Loucy (cell line): Measurements from ENCODE around the gene LIN37.

Experiments used
- H2AFZ ChIP-seq: fragments of 200-600 bp; sonication (generic); 2 replicates; pipeline ENCODE4 v1.6.0; 2016; ENCODE audit warnings: antibody characterized with exemption, mild to moderate bottlenecking, low read length, moderate library complexity
- H3F3A ChIP-seq: fragments of 200-600 bp; 2 replicates; pipeline ENCODE4 v1.6.0; 2016; ENCODE audit warnings: antibody characterized with exemption, low read depth, mild to moderate bottlenecking
- H3K27me3 ChIP-seq: fragments of 200-600 bp; sonication (generic); 2 replicates; pipeline ENCODE4 v1.6.1; 2014; ENCODE audit warnings: low read length, mild to moderate bottlenecking; ENCODE audit not compliant: insufficient read depth, poor library complexity, severe bottlenecking
- H3K36me3 ChIP-seq: fragments of 200-600 bp; sonication (generic); 2 replicates; pipeline ENCODE4 v1.6.1; 2016; ENCODE audit warnings: low read length; ENCODE audit not compliant: insufficient read depth
- H3K4me1 ChIP-seq: fragments of 200-600 bp; sonication (generic); 2 replicates; pipeline ENCODE4 v1.5.1; 2014; ENCODE audit warnings: low read length, mild to moderate bottlenecking; ENCODE audit not compliant: insufficient read depth, poor library complexity, severe bottlenecking
- H3K4me2 ChIP-seq: fragments of 200-600 bp; sonication (generic); 2 replicates; pipeline ENCODE4 v1.6.0; 2014; ENCODE audit warnings: antibody characterized with exemption, low read length, low read depth, mild to moderate bottlenecking; ENCODE audit not compliant: poor library complexity, severe bottlenecking
- H3K4me3 ChIP-seq: fragments of 200-600 bp; sonication (generic); 2 replicates; pipeline ENCODE4 v1.5.1; 2014; ENCODE audit warnings: low read length, mild to moderate bottlenecking, mixed read lengths; ENCODE audit not compliant: poor library complexity, severe bottlenecking
- H3K79me2 ChIP-seq: fragments of 200-600 bp; sonication (generic); 2 replicates; pipeline ENCODE4 v1.6.1; 2014; ENCODE audit warnings: low read length; ENCODE audit not compliant: insufficient read depth
- H3K9ac ChIP-seq: fragments of 200-600 bp; sonication (generic); 2 replicates; pipeline ENCODE4 v1.6.0; 2014; ENCODE audit warnings: mild to moderate bottlenecking, low read depth, low read length, moderate library complexity; ENCODE audit not compliant: poor library complexity, severe bottlenecking
- H3K9me2 ChIP-seq: fragments of 200-600 bp; sonication (generic); replicated peaks from 2 replicates; pipeline ENCODE4 v1.6.1; 2016; ENCODE audit warnings: low read depth, low read length, mixed read lengths
- H3K9me3 ChIP-seq: fragments of 200-600 bp; sonication (generic); 2 replicates; pipeline ENCODE4 v1.6.1; 2014; ENCODE audit warnings: mild to moderate bottlenecking, antibody characterized with exemption, low read length, low read depth; ENCODE audit not compliant: insufficient read depth
- H4K20me1 ChIP-seq: fragments of 200-600 bp; sonication (generic); 2 replicates; pipeline ENCODE4 v1.6.0; 2014; ENCODE audit warnings: antibody characterized with exemption, low read length, mild to moderate bottlenecking; ENCODE audit not compliant: insufficient read depth, poor library complexity, severe bottlenecking
- CTCF ChIP-seq: fragments of 200-600 bp; sonication (generic); conservative IDR thresholded peaks from 2 replicates; pipeline ENCODE4 v1.5.1; 2014; ENCODE audit warnings: mild to moderate bottlenecking, antibody characterized with exemption, low read length
- EZH2phosphoT487 ChIP-seq: fragments of 200-600 bp; IDR thresholded peaks from 2 replicates; pipeline ENCODE4 v1.6.1; 2018; ENCODE audit warnings: antibody characterized with exemption, mild to moderate bottlenecking, moderate library complexity, borderline replicate concordance

The LIN37 gene

GRCh38 chr19:35784503-35785338 is 36.3 kb downstream of the LIN37 start:
- Histone ChIP-seq H3K4me2 (no peak overlapping the region), H3K9me2 (no peaks in the 10 kb centered on the region), H3K4me1 (no peaks in the 10 kb centered on the region), H4K20me1 (peaks cover 3% of the 10 kb centered on the region), H3K9ac (no peak overlapping the region), H3F3A (no peaks in the 10 kb centered on the region), H3K36me3 (peaks cover 20% of the 10 kb centered on the region; the same call in 1 of the 2 replicates), H3K4me3 (no peak overlapping the region), H3K79me2 (0 out of 2 replicates have a peak, but pooled peaks cover 2% of the 10 kb centered on the region), H3K9me3 (no peaks in the 10 kb centered on the region), H3K27me3 (no peaks in the 10 kb centered on the region), H2AFZ (no peak overlapping the region)
- TF ChIP-seq EZH2phosphoT487 = no peak
- TF ChIP-seq CTCF = no peak

- Histone ChIP-seq H3K9ac (no peak overlapping the region), H3K9me2 (no peaks in the 10 kb centered on the region), H3F3A (no peaks in the 10 kb centered on the region), H3K27me3 (no peaks in the 10 kb centered on the region), H3K79me2 (no peaks in the 10 kb centered on the region), H3K9me3 (no peaks in the 10 kb centered on the region), H3K4me2 (no peak overlapping the region), H2AFZ (no peak overlapping the region), H3K4me1 (no peaks in the 10 kb centered on the region), H4K20me1 (peaks cover 3% of the 10 kb centered on the region), H3K36me3 (peaks cover 15% of the 10 kb centered on the region; the same call in 1 of the 2 replicates), H3K4me3 (no peak overlapping the region)
- TF ChIP-seq CTCF = no peak
- no peak for TF ChIP-seq EZH2phosphoT487
Observed at GRCh38 chr19:35785339-35785627, 36.9 kb downstream of the LIN37 start.

- Histone ChIP-seq H3K9me2 (no peaks in the 10 kb centered on the region), H3K4me1 (no peaks in the 10 kb centered on the region), H3K27me3 (no peaks in the 10 kb centered on the region), H3K36me3 (peaks cover 8% of the 10 kb centered on the region; the same call in 1 of the 2 replicates), H4K20me1 (peaks cover 3% of the 10 kb centered on the region), H3K4me3 (no peak overlapping the region), H3K4me2 (no peak overlapping the region), H3K79me2 (no peaks in the 10 kb centered on the region), H3K9me3 (no peaks in the 10 kb centered on the region), H3K9ac (no peak overlapping the region), H3F3A (no peaks in the 10 kb centered on the region), H2AFZ (no peak overlapping the region)
- no peak for TF ChIP-seq EZH2phosphoT487
- no peak for TF ChIP-seq CTCF
Observed at GRCh38 chr19:35786299-35787160, 38.2 kb downstream of the LIN37 start.
